Measurements from ENCODE around the gene SMKR1.

SMKR1 gene

DNA sequence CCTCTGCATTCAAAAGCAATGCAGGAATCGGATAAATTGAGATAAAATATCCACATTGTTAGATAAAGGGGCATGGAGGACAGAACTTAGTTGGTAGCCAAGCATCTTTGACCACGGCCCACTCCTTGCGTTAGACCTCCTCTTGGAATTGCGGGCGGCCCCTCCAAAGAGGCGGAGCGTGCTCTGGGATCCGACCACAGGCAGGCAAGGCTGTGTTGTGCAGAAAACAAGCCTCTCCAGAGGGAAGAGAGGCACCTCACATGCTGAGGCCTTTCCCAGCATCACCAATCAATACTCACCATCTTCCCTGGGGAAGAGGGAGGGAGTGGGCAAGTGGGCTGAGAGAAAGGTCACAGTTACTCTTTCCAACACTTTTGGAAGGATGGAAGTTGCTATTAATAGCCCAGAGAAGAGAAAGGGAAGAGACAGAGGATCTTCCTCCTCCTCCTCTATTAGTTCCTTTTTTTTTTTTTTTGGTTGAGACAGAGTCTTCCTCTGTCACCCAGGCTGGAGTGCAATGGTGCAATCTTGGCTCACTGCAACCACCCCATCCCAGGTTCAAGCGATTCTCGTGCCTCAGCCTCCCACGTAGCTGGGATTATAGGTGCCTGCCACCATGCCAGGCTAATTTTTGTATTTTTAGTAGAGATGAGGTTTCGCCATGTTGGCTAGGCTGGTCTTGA, 59.5 kb downstream of the SMKR1 start:
- no peaks in the 10 kb centered on the region for H3K9me3 Mint-ChIP-seq
- no peaks in the 10 kb centered on the region for H3K4me1 Mint-ChIP-seq
- ATAC-seq (no peak), DNase-seq (ENCODE audit: low spot score in 2 of 2) (no peak)
- H3K4me3 Mint-ChIP-seq = no peak overlapping the region
- H3K27ac Mint-ChIP-seq = no peak overlapping the region
- no peaks in the 10 kb centered on the region for H3K36me3 Mint-ChIP-seq

Data from stimulated activated effector memory CD8-positive, alpha-beta T cell treated with anti-CD3 and anti-CD28 coated beads, Interleukin-12 subunit alpha, Interleukin-12 subunit beta, amount 100 ng/mL, for 72 hours (primary cell).